Stimulated activated CD8-positive, alpha-beta memory T cell treated with anti-CD3 and anti-CD28 coated beads, Interleukin-4, amount 100 ng/mL, for 48 hours (primary cell): ENCODE results near the gene LRFN3.
"Not testable (repeated sequence)": the region's sequence is repeated elsewhere in the genome, so short reads cannot be mapped to it uniquely, and the experiment has no call there.

ENCODE experiments used
- DNase-seq: peaks from one replicate; pipeline ENCODE4 v3.0.0-alpha.2; 2020

Gene LRFN3

GRCh38 chr19:35940078-35940775, 4.1 kb downstream of the LRFN3 start:
- no peak for DNase-seq

DNA sequence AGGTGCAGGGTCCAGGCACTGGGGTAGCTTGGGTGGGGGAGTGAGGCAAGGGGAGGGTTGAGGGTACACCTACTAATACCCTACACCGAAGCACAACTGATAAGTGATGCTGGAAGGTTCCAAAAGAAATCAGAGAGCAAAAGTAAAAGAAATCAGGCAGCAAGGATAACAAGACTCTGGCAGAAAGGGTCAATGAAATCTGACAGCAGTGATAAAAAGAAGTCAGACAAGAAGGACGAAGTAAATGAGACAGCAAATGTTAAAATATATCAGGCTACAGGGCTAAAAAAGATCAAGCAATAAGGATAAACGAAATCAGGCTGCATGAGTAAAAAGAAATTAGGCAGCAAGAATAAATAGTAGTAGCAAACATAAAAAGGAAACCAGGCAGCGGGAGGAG, 4.7 kb downstream of the LRFN3 start:
- DNase-seq, result no peak

DNA sequence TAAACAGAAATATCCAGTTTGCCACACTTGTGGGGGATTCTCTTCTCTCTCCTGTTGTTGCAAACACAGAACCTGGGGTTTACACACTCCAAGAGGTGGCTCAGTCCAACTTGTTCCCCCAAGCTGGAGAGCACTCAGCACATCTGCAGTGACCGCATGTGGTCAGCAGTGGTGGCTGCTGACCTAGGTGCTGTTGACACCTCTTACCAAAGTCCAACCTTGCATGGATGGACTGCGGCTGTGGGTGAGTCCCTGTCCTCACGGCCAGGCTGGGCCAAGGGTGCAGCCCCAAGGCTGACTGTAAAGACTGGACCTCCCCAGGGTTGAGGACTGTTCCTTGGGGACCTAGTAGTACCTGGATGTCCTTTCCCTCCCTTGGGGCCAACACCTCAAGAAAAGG, 6.1 kb downstream of the LRFN3 start:
- no peak for DNase-seq

DNA sequence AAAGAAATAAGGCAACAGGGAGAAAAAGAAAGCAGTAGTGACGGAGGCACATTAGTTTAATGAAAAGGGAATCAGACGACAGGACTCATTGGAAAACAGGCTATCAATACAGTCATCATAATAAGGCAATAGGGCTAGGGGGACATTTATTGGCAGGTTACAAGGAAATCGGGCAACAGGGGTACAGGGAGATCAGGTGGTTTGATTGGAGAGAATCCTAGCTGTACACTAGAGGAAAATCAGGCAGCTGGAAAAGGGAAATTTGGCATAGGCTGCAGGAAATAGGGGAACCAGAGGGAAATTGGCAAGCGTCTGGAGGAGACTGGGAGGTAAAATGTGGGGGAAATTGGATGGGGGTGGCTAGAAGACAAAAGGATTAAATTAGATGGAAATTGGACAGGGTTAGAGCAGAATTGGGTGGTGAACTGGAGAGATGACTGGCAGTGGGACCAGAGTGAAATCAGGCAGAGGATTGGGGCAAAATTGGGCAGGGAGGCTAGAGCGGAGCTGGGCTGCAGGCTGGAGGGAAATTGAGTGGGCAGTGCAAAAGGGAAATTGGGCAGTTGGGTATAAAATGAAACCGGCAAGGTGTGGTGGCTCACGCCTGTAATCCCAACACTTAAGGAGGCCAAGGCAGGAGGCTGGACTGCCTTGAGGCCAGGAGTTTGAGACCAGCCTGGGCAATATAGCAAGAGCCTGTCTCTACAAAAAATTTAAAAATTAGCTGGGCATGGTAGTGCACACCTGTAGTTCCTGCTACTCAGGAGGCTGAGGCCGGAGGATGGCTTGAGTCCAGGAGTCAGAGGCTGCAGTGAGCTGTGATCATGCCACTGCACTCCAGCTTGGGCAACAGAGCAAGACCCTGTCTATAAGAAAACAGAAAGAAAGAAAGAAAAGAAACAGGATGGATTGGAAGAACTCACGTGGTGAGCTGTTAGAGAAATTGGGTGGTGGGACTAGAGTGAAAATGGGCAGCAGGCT, 7.4 kb downstream of the LRFN3 start:
- no peak for DNase-seq

GRCh38 chr19:35944556-35944955, 8.4 kb downstream of the LRFN3 start:
- no peak for DNase-seq

DNA sequence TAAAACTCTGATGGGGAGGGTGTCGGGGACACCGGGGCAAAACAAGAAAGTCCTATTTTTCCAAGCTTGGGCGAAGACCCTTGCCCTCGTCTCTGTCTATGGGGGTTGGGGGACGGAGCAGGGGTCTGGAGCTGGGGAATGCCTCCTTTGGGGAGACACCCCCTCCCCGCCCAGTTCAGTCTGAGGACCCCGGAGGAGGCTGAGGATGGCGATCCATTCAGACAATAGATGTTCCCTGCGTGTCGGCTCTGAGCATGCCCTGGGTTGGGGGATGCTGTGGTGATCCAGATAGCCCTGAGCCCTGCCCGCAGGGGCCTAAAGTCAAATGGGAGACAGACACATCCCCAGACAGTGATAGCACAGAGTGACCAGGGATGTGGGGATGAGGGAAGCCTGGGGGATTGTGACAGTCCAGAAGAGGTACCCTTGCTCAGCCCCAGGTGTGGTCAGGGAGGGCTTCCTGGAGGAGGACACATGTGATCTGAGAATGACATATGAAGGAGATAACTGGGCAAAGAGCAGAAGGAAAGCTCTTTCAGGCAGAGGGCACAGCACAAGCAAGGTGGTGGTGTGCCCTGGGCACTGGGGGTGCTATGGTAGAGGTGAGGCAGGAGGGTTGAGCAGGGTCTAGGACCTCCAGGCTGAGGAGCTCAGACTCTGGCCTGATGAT, 9.1 kb downstream of the LRFN3 start:
- DNase-seq, result no peak

- DNase-seq, result no peak
These were observed 10.0 kb downstream of the LRFN3 start for GRCh38 chr19:35946203-35946602.

DNA sequence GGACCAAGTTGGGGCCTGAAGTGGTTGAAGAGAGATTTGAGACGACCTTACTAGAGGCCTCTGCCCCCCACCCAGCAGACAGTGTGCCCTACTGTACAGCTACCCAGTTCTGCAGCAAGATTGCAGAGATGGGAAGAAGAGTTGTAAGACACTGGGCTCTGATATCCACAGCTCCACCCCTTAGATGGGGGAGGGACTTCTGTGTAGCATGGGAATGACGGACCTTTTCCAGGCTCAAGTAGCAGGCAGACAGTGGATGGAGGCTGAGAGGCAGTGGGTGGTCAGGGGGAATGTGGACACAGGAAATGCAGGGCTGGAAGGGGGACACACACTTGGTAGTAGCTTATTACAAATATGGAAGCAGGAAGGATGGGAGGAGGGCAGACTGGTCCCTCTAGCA, 13.0 kb downstream of the LRFN3 start:
- no peak for DNase-seq

- no peak for DNase-seq
These were observed 19.9 kb downstream of the LRFN3 start for GRCh38 chr19:35955881-35956634.

GRCh38 chr19:35957411-35957810, 21.2 kb downstream of the LRFN3 start:
- DNase-seq, result not testable (repeated sequence)

GRCh38 chr19:35958660-35959039, 22.5 kb downstream of the LRFN3 start:
- no peak for DNase-seq

DNA sequence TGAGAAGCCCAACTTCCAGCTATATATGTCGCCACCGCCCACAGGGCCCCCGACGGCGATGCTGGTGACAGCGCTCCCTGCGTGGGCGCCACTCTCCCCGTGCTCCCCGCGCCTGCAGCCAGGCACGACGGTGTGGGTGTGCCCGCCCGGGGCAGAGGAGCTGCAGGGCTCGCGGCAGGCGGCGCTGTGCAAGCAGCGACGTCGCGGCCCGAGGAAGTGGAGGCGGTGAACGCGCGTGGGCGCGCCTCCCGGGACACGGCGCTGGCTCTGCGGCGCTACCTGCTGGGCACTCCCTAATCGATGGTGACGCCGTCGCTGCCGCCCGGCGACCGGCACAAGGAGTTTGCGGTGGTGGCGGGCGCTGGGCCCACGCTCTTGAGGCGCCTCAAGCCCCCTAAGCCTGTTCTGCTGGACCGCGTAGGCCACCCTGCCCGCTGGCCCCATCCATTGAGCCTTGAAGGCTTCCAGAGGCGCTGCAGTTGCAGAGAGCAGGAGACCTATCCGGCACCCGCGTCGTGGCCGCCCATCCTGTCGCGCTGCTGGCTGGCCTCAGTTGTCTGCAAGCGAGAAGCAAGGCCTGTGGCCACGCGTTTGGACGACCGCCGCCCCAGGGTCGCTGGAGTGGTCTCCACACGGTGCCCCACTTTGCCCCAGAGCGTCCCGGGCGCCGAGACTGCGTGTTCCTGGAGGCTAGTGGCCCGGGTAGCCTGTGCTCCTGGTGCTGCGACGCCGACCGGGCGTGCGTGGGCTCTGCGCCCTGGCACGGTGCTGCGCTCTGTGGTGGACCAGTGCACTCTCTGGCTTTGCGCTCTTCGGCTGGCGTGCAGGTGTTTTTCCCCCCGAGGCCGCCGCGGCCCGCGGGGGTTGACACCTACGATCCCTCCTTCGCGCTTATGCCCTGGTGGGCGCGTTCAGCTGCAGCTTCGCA, 23.1 kb downstream of the LRFN3 start:
- DNase-seq, result peak; percentile 75

DNA sequence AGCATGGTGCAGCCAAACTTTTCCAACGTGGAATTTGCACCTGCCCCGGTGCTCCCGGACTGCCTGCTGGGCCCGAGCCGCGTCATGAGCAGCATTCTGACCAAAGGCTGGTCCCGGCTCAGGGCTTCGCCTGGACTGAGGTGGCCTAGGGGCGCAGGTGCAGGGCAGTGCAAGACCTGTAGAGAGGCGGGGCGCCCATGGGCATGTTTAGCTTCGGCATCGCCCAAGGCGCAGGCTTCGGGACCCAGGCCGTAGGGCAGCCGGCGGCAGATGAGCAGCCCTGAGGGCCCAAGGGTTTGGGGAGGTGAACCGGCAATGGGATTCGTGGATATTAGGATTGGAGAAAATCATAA, 23.8 kb downstream of the LRFN3 start:
- DNase-seq, result no peak

DNA sequence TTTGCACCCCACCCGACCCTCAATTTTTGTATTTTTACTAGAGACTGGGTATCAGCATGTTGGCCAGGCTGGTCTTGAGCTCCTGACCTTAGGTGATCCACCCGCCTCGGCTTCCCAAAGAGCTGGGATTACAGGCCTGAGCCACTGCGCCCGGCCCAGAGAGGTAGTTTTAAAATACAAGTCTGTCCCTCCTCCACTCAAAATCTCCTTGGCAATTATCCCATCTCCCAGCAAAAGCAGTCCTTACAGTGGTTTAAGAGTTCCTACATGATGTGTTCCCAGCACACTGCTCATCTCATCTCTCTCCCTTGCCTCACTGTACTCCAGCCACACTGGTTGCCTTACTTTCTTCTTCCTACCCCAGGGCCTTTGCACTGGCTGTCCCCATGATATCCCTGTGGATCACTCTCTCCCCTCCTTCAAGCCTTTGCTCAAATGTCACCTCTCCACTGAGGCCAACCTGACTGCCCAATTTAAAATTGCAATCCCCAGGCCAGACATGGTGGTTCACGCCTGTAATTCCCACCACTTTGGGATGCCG, 24.3 kb downstream of the LRFN3 start:
- no peak for DNase-seq

GRCh38 chr19:35963514-35963913, 27.3 kb downstream of the LRFN3 start:
- peak; percentile 69 for DNase-seq

GRCh38 chr19:35966771-35967170, 30.6 kb downstream of the LRFN3 start:
- DNase-seq, result no peak

- DNase-seq, result no peak
These were observed 37.3 kb downstream of the LRFN3 start for GRCh38 chr19:35973487-35973886.

GRCh38 chr19:35975608-35976214, 39.5 kb downstream of the LRFN3 start:
- DNase-seq, result no peak

DNA sequence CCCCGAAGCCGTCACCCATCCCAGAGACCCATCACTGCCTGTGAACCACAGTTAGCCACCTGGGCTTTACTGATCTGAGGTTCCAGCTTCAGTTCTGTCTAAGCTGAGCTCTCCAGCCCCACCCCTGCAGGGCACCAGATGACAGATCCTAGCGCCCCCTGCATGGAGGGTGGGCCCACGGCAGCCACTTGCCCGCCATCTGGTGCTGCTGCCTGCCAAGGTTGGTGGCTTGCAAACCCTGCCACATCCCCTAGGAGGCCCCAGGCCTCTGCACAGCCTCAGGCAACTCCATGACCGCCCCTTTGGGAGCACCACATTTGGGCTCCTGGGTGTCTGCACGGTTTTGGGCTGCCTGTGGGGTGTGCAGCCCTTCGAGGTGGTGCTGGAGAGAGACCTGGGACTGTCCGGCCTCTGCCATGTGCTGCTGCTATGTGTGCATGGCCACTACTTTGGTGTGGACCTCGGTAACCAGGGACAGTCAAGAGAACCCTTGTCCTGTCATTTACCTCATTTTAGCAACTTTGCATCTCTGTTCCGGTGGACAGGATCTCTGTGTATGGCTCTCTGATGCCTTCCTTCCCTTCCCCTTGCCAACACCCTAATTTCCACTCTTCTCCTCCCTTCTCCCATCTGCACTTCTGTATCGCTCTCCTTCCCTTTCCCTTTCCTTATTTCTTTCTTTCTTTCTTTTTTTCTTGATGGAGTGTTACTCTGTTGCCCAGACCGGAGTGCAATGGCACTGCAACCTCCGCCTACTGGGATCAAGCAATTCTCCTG, 41.5 kb downstream of the LRFN3 start:
- peak; percentile 58 for DNase-seq

DNA sequence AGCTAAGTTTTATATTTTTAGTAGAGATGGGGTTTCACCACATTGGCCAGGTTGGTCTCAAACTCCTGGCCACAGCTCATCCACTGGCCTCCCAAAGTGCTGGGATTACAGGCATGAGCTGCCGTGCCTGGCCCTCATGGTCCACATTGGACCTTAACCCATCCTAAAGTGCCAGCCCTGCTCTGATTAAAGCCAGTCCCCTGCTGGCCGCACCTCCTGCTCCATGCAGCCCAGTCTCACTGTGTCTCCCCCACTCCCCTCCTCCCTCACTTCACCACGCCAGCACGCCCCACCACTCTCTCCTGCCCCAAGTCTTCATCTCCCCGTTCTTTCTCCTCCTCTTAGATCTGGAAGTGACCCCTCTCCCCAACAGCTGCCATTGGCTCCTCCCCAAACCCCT, 42.1 kb downstream of the LRFN3 start:
- DNase-seq, result no peak
